ENCODE results near the gene SLCO4A1. TPM values are rescaled to one million over a fixed set of nuclear protein-coding genes. Genes with fewer than 3 reads are reported as not detected.

SLCO4A1 gene
- total and polyA plus RNA-seq, 9 of the 15 experiments (the other 6 are each of a cell fraction or from before 2014, with no cell fraction given), result 1.6 to 21.9 (median 12.8) TPM

DNA sequence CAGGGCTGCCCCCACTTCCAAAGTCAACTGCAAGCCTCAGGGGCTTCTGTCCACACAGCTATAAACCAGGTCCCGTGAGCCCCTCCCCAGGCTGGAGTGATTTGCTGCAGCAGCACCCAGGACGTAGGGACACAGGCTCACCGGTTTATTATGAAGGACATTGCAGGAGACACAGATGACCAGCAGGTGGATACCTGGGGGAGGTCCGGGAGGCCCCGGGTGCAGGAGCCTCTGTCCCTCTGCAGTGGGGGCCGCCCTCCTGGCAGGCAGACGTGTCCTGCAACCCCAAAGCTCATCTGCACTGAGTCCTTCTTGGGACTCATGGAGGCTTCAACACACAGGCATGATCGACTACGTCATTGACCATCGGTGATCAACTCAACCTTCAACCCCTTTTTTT is 51.8 kb downstream of the SLCO4A1 start:
- TF ChIP-seq, protein P1, sequence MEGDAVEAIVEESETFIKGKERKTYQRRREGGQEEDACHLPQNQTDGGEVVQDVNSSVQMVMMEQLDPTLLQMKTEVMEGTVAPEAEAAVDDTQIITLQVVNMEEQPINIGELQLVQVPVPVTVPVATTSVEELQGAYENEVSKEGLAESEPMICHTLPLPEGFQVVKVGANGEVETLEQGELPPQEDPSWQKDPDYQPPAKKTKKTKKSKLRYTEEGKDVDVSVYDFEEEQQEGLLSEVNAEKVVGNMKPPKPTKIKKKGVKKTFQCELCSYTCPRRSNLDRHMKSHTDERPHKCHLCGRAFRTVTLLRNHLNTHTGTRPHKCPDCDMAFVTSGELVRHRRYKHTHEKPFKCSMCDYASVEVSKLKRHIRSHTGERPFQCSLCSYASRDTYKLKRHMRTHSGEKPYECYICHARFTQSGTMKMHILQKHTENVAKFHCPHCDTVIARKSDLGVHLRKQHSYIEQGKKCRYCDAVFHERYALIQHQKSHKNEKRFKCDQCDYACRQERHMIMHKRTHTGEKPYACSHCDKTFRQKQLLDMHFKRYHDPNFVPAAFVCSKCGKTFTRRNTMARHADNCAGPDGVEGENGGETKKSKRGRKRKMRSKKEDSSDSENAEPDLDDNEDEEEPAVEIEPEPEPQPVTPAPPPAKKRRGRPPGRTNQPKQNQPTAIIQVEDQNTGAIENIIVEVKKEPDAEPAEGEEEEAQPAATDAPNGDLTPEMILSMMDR (IDR thresholded peaks at IDR 0.05 in 2 of 3, conservative IDR thresholded peaks at IDR 0.05 in 1 of 3; ENCODE audit: insufficient read depth in 2 of 3, low read depth in 1 of 3, low read length in 3 of 3), result peak; percentile 34 to 43 (median 40); a peak in 4 of 6 replicates
- TF ChIP-seq ZNF785 (CRISPR knock-in tag; IDR thresholded peaks at IDR 0.05), result no peak
- WGBS (ENCODE audit: insufficient coverage, low coverage, missing lambda C conversion rate), result 2% methylated on average over 10 of the region's 10 CpGs
- Histone ChIP-seq H3K9ac (ENCODE audit: insufficient read depth in 1 of 2, low read depth in 2 of 2, low read length in 2 of 2) (no peak overlapping the region), H2AFZ (ENCODE audit: low read depth, low read length) (no peak overlapping the region), H3K27ac (ENCODE audit: extremely low read depth, low read depth, low read length) (no peak overlapping the region), H3K36me3 (ENCODE audit: control insufficient read depth, insufficient read depth, low read length) (no peaks in the 10 kb centered on the region), H3K27me3 (ENCODE audit: control insufficient read depth in 2 of 2, insufficient read depth in 2 of 2, low read length in 2 of 2) (peaks cover 66 to 97% of the 10 kb centered on the region in 2 experiments), H3K4me1 (replicated peaks in 1 of 2; ENCODE audit: control insufficient read depth in 2 of 2, insufficient read depth in 2 of 2, low read length in 2 of 2) (peaks cover 0 to 26% of the 10 kb centered on the region in 2 experiments; a peak in 2 of 5 replicates), H4K20me1 (replicated peaks; ENCODE audit: control insufficient read depth, insufficient read depth, low read length) (0 out of 2 replicates have a peak, but pooled peaks cover 13% of the 10 kb centered on the region), H3K9me3 (replicated peaks; ENCODE audit: control insufficient read depth, insufficient read depth, low read depth, low read length) (no peaks in the 10 kb centered on the region), H3K4me2 (ENCODE audit: insufficient read depth, low read length) (no peak overlapping the region), H3K4me3 (no peak overlapping the region), H3K79me2 (ENCODE audit: control insufficient read depth, insufficient read depth, low read length) (no peaks in the 10 kb centered on the region), H3K9me1 (ENCODE audit: control insufficient read depth, insufficient read depth, low read length) (peaks cover 2% of the 10 kb centered on the region)
- BruUV-seq (replicated peaks), result no TSS peak
- CTCF ChIA-PET (ENCODE audit: low intra/inter-chr PET ratio), result no interaction called here
- DNase-seq (ENCODE audit: extremely low read depth in 1 of 4, low spot score in 3 of 4) (peak in 3 of 4 experiments; percentile 20 to 51 (median 41)), FAIRE-seq (no peak), ATAC-seq (peak; percentile 78)
- in situ Hi-C loops (cut with MboI) (no loop called here), intact Hi-C loops (cut with micrococcal nuclease) (no loop called here)
- POLR2A ChIA-PET, result interaction anchor here (0.6 kb wide), 1 partner anchor 50 kb away, joined by 4 read pairs; no protein-coding TSS in a partner anchor

- in situ Hi-C loops (cut with MboI), result no loop called here
- 0% methylated on average over 11 of the region's 15 CpGs for WGBS (ENCODE audit: insufficient coverage, low coverage, missing lambda C conversion rate)
- intact Hi-C loops (cut with micrococcal nuclease), result no loop called here
Measured at GRCh38 chr20:62694868-62695267, 52.6 kb downstream of the SLCO4A1 start.

More at GRCh38 chr20:62694868-62695267, 52.6 kb downstream of the SLCO4A1 start:
- Histone ChIP-seq H3K27ac (ENCODE audit: extremely low read depth, low read depth, low read length) (no peak overlapping the region), H3K4me2 (ENCODE audit: insufficient read depth, low read length) (no peak overlapping the region), H3K4me1 (replicated peaks in 1 of 2; ENCODE audit: control insufficient read depth in 2 of 2, insufficient read depth in 2 of 2, low read length in 2 of 2) (peaks cover 0 to 26% of the 10 kb centered on the region in 2 experiments; a peak in 2 of 5 replicates), H3K9me3 (replicated peaks; ENCODE audit: control insufficient read depth, insufficient read depth, low read depth, low read length) (no peaks in the 10 kb centered on the region), H3K36me3 (ENCODE audit: control insufficient read depth, insufficient read depth, low read length) (no peaks in the 10 kb centered on the region), H4K20me1 (replicated peaks; ENCODE audit: control insufficient read depth, insufficient read depth, low read length) (0 out of 2 replicates have a peak, but pooled peaks cover 13% of the 10 kb centered on the region), H3K27me3 (ENCODE audit: control insufficient read depth in 2 of 2, insufficient read depth in 2 of 2, low read length in 2 of 2) (peaks cover 68 to 97% of the 10 kb centered on the region in 2 experiments), H2AFZ (ENCODE audit: low read depth, low read length) (no peak overlapping the region), H3K79me2 (ENCODE audit: control insufficient read depth, insufficient read depth, low read length) (no peaks in the 10 kb centered on the region), H3K4me3 (no peak overlapping the region), H3K9ac (ENCODE audit: insufficient read depth in 1 of 2, low read depth in 2 of 2, low read length in 2 of 2) (no peak overlapping the region), H3K9me1 (ENCODE audit: control insufficient read depth, insufficient read depth, low read length) (peaks cover 2% of the 10 kb centered on the region)
- no TSS peak for BruUV-seq (replicated peaks)
- no peak for ATAC-seq
- POLR2A ChIA-PET, result interaction anchor here (0.6 kb wide), 2 partner anchors 35 to 51 kb away, joined by 3 to 4 read pairs; no protein-coding TSS in a partner anchor
- no peak for TF ChIP-seq NRF1 (conservative IDR thresholded peaks at IDR 0.05 in 1 of 2, IDR thresholded peaks at IDR 0.05 in 1 of 2)
- no peak for TF ChIP-seq NFE2 (IDR thresholded peaks at IDR 0.05; ENCODE audit: low read depth)
- no peak for TF ChIP-seq GMEB1 (CRISPR knock-in tag; IDR thresholded peaks at IDR 0.05)
- no peak for TF ChIP-seq ZNF253 (CRISPR knock-in tag; conservative IDR thresholded peaks at IDR 0.05)
- no peak for TF ChIP-seq TOE1 (IDR thresholded peaks at IDR 0.05; ENCODE audit: borderline replicate concordance)
- no peak for TF ChIP-seq TOE1 (CRISPR knock-in tag; IDR thresholded peaks at IDR 0.05; ENCODE audit: borderline replicate concordance, low read depth)
- FAIRE-seq, result no peak
- CTCF ChIA-PET (ENCODE audit: low intra/inter-chr PET ratio), result no interaction called here
- DNase-seq (ENCODE audit: extremely low read depth in 1 of 4, low spot score in 3 of 4), result no peak

Data from K562 (cell line).